Fibroblast of mammary gland (primary cell): ENCODE results near the gene GCFC2.
A peak's percentile ranks its signal among the peaks of the same experiment; 100 is the strongest.

Source experiments
- DNase-seq: peaks from one replicate; pipeline ENCODE4 v3.0.0-alpha.2; 2010; ENCODE audit warnings: low read depth
- H3K4me3 ChIP-seq: 2 replicates; pipeline ENCODE4 v1.5.1; 2011; ENCODE audit warnings: low read depth, mild to moderate bottlenecking, low read length, moderate library complexity; ENCODE audit not compliant: control insufficient read depth
- CTCF ChIP-seq: conservative IDR thresholded peaks from 2 replicates; pipeline ENCODE4 v1.5.1; 2011; ENCODE audit warnings: low read depth, low read length, inconsistent platforms; ENCODE audit not compliant: control insufficient read depth, insufficient read depth

Gene GCFC2

GRCh38 chr2:75633620-75634019 lies 77.1 kb downstream of the GCFC2 start:
- no peak for DNase-seq
- TF ChIP-seq CTCF = no peak
- H3K4me3 ChIP-seq = no peak overlapping the region

- H3K4me3 ChIP-seq = no peak overlapping the region
- TF ChIP-seq CTCF = no peak
- no peak for DNase-seq
These were observed 77.9 kb downstream of the GCFC2 start for GRCh38 chr2:75632813-75633212.

- H3K4me3 ChIP-seq = no peak overlapping the region
- DNase-seq = peak; percentile 82
- TF ChIP-seq CTCF = no peak
These were observed 78.5 kb downstream of the GCFC2 start for GRCh38 chr2:75632091-75632701.

GRCh38 chr2:75627902-75628504 lies 82.7 kb downstream of the GCFC2 start:
- peak; percentile 79 for DNase-seq
- H3K4me3 ChIP-seq = no peak overlapping the region
- peak; percentile 99 for TF ChIP-seq CTCF

- no peak overlapping the region for H3K4me3 ChIP-seq
- TF ChIP-seq CTCF = no peak
- no peak for DNase-seq
These were observed 87.8 kb downstream of the GCFC2 start for GRCh38 chr2:75622929-75623328.

GRCh38 chr2:75622500-75622899 lies 88.2 kb downstream of the GCFC2 start:
- no peak for TF ChIP-seq CTCF
- DNase-seq = no peak
- no peak overlapping the region for H3K4me3 ChIP-seq
